A549 (cell line): ENCODE measurements around the gene TNNI3K. TPM values are rescaled to one million over a fixed set of nuclear protein-coding genes. Genes with fewer than 3 reads are reported as not detected.

Experiments used
- ATAC-seq, 2 experiments: fragments of 200-7000 bp in 1 of 2; fragments of >200 bp in 1 of 2; cut with Nextera tagmentation in 1 of 2; cut with Tn5 transposase in 1 of 2; 3 replicates each; pipeline versions ENCODE4 v1.8.0 to v1.9.1; 2018 to 2020; ENCODE audit warnings: mild to moderate bottlenecking in 1 of 2, moderate library complexity in 1 of 2
- CTCF ChIA-PET: fragments of 300-600 bp; sonication (Branson Sonifier 250); formaldehyde crosslinking; extraction: SDS; loops from one replicate; lab custom pipeline; 2021; ENCODE audit warnings: antibody characterized with exemption, inconsistent platforms; lab: Yijun Ruan, JAX
- POLR2A ChIA-PET: fragments of 350-600 bp; formaldehyde crosslinking; extraction: SDS; loops from one replicate; lab custom pipeline; 2021; ENCODE audit warnings: antibody characterized with exemption, inconsistent platforms; lab: Yijun Ruan, JAX
- DNase-seq, 2 experiments: peaks; one replicate each; pipeline versions ENCODE4 v3.0.0 to v3.0.0-alpha.2; 2011 to 2016; ENCODE audit warnings: low read depth in 1 of 2, low spot score in 1 of 2
- FAIRE-seq: peaks from 2 replicates; lab custom pipeline; 2011; peaks lifted over from hg19 to GRCh38; lab: Jason Lieb, UNC
- H3K27ac ChIP-seq, 2 experiments: fragments of >200 bp; sonication (Bioruptor Twin); formaldehyde crosslinking; 3 replicates each; pipeline ENCODE4 v1.5.1; 2016 to 2017
- H3K4me1 ChIP-seq: fragments of >200 bp; sonication (Bioruptor Twin); formaldehyde crosslinking; 3 replicates; pipeline ENCODE4 v1.6.1; 2016
- H3K4me2 ChIP-seq: fragments of >200 bp; sonication (Bioruptor Twin); formaldehyde crosslinking; 3 replicates; pipeline ENCODE4 v1.6.1; 2016
- H3K4me3 ChIP-seq: fragments of >200 bp; sonication (Bioruptor Twin); formaldehyde crosslinking; 3 replicates; pipeline ENCODE4 v1.5.1; 2016
- H3K9me3 ChIP-seq: fragments of >200 bp; sonication (Bioruptor Twin); formaldehyde crosslinking; 3 replicates; pipeline ENCODE4 v1.6.1; 2016
- BHLHE40 ChIP-seq: IDR thresholded peaks from 2 replicates; pipeline ENCODE4 v1.6.1; 2012; ENCODE audit warnings: low read depth, low read length, inconsistent platforms
- CBX2 ChIP-seq: fragments of 200-600 bp; sonication (generic); IDR thresholded peaks from 2 replicates; pipeline ENCODE4 v1.6.1; 2016; ENCODE audit warnings: low read depth, mild to moderate bottlenecking, borderline replicate concordance
- CEBPB ChIP-seq, 2 experiments: fragments of >200 bp in 1 of 2; sonication (Bioruptor Twin) in 1 of 2; formaldehyde crosslinking in 1 of 2; IDR thresholded peaks; 2 replicates each; pipeline ENCODE4 v1.6.1; 2012 to 2016
- ESRRA ChIP-seq: fragments of 150-350 bp; IDR thresholded peaks from 2 replicates; pipeline ENCODE4 v1.6.1; 2014; ENCODE audit warnings: mild to moderate bottlenecking, low read length, borderline replicate concordance
- FOSL2 ChIP-seq, 2 experiments: fragments of 450-650 bp in 1 of 2; fragments of >200 bp in 1 of 2; sonication (Bioruptor Twin) in 1 of 2; formaldehyde crosslinking; IDR thresholded peaks; 2 replicates each; pipeline versions ENCODE4 v1.5.0 to v1.6.1; 2016 to 2020; ENCODE audit warnings: mild to moderate bottlenecking in 1 of 2, moderate library complexity in 1 of 2
- HOXB13 ChIP-seq: fragments of 250-450 bp; sonication (Bioruptor Pico); IDR thresholded peaks from 2 replicates; pipeline ENCODE4 v1.5.0; 2020; ENCODE audit warnings: low read depth, mild to moderate bottlenecking, moderate library complexity
- JUN ChIP-seq, 2 experiments: fragments of >200 bp; sonication (Bioruptor Twin); formaldehyde crosslinking; IDR thresholded peaks; 2 replicates in 1 of 2; 3 replicates in 1 of 2; pipeline ENCODE4 v1.6.1; 2016 to 2017
- MAFK ChIP-seq: fragments of 450-650 bp; IDR thresholded peaks from 2 replicates; pipeline ENCODE4 v1.6.1; 2014; ENCODE audit not compliant: partially characterized antibody
- MYC ChIP-seq: IDR thresholded peaks from 2 replicates; pipeline ENCODE4 v1.6.1; 2012; ENCODE audit warnings: mild to moderate bottlenecking, inconsistent platforms, low read length, improper control_type of control experiment, borderline replicate concordance
- PBX3 ChIP-seq: IDR thresholded peaks from 2 replicates; pipeline ENCODE4 v1.6.1; 2012
- POLR2AphosphoS2 ChIP-seq: conservative IDR thresholded peaks from 2 replicates; pipeline ENCODE4 v1.6.1; 2012; ENCODE audit warnings: low read length, improper control_type of control experiment, inconsistent platforms
- RAD21 ChIP-seq, 2 experiments: fragments of >200 bp in 1 of 2; sonication (Bioruptor Twin) in 1 of 2; formaldehyde crosslinking in 1 of 2; IDR thresholded peaks in 1 of 2; conservative IDR thresholded peaks in 1 of 2; 2 replicates in 1 of 2; 3 replicates in 1 of 2; pipeline ENCODE4 v1.6.1; 2012 to 2018; ENCODE audit warnings: inconsistent platforms in 1 of 2
- REST ChIP-seq: fragments of 200-600 bp; sonication (generic); IDR thresholded peaks from 2 replicates; pipeline ENCODE4 v1.6.1; 2016; ENCODE audit warnings: antibody characterized with exemption, mild to moderate bottlenecking, moderate library complexity
- RFX5 ChIP-seq: fragments of 450-650 bp; IDR thresholded peaks from 2 replicates; pipeline ENCODE4 v1.7.1; 2014; ENCODE audit warnings: antibody characterized with exemption, mild to moderate bottlenecking, moderate library complexity
- SMC3 ChIP-seq: fragments of >200 bp; sonication (Bioruptor Twin); formaldehyde crosslinking; IDR thresholded peaks from 3 replicates; pipeline ENCODE4 v1.6.1; 2018; ENCODE audit warnings: inconsistent platforms
- TFCP2L1 ChIP-seq: fragments of 250-450 bp; sonication (Bioruptor Pico); IDR thresholded peaks from 2 replicates; pipeline ENCODE4 v1.5.0; 2021; ENCODE audit warnings: mild to moderate bottlenecking
- USF2 ChIP-seq: fragments of 450-650 bp; IDR thresholded peaks from 2 replicates; pipeline ENCODE4 v1.6.1; 2014; ENCODE audit warnings: antibody characterized with exemption
- ZFP36 ChIP-seq: fragments of 450-650 bp; IDR thresholded peaks from 2 replicates; pipeline ENCODE4 v1.6.1; 2014; ENCODE audit warnings: borderline replicate concordance; ENCODE audit not compliant: partially characterized antibody
- ZSCAN20 ChIP-seq: fragments of 250-450 bp; sonication (Bioruptor Pico); IDR thresholded peaks from 2 replicates; pipeline ENCODE4 v1.8.0; 2022; ENCODE audit warnings: mild to moderate bottlenecking, moderate library complexity
- WGBS: methylation state at CpG from one replicate; pipeline ENCODE4 v1.1.6; 2017; ENCODE audit errors: missing lambda C conversion rate; 5-methylcytosine and 5-hydroxymethylcytosine counted together
- polyA plus RNA-seq, 4 experiments: library from polyadenylated mRNA; depleted of rRNA in 3 of 4; stranded (reverse); fragments of >200 nt; fragmentation: RNase III in 1 of 4; extraction: RNeasy Plus Mini Kit Qiagen cat#74134 plus additional on column Dnase treatment in 1 of 4; gene quantifications; 2 replicates in 3 of 4; 3 replicates in 1 of 4; pipeline ENCODE4 v1.2.3, GENCODE V29; 2011 to 2017
- TF ChIP-seq, protein P1 (sequence below): fragments of >200 bp; sonication (Bioruptor Twin); formaldehyde crosslinking; IDR thresholded peaks from 3 replicates; pipeline ENCODE4 v1.5.1; 2016
- TF ChIP-seq, protein P2 (sequence below): fragments of >200 bp; sonication (Bioruptor Twin); formaldehyde crosslinking; IDR thresholded peaks from 3 replicates; pipeline ENCODE4 v1.6.1; 2016

Gene TNNI3K
- polyA plus RNA-seq, 2 of the 4 experiments (the other 2 are of a cell fraction) = 0.67 TPM; not detected in 1

- Histone ChIP-seq H3K4me1 (no peaks in the 10 kb centered on the region), H3K27ac (no peak overlapping the region), H3K9me3 (no peaks in the 10 kb centered on the region), H3K4me3 (no peak overlapping the region), H3K4me2 (no peak overlapping the region)
- TF ChIP-seq MYC (no peak), RFX5 (no peak)
- 56% methylated on average over 3 of the region's 3 CpGs for WGBS
- ATAC-seq (no peak), DNase-seq (no peak), FAIRE-seq (no peak)
- POLR2A ChIA-PET = no interaction called here
- CTCF ChIA-PET = interaction anchor here (1.4 to 2.1 kb wide), 3 partner anchors 10 to 36 kb away, joined by 5 read pairs; no protein-coding TSS in a partner anchor
These were observed 232.7 kb downstream of the TNNI3K start for GRCh38 chr1:74467786-74468377.

- ATAC-seq (0 out of 6 replicates have a peak, but pooled peaks of 1 of the 2 experiments have one; percentile 52), FAIRE-seq (no peak), DNase-seq (peak; percentile 10 to 35)
- Histone ChIP-seq H3K4me3 (no peak overlapping the region), H3K4me2 (no peak overlapping the region), H3K27ac (no peak overlapping the region), H3K4me1 (no peaks in the 10 kb centered on the region), H3K9me3 (no peaks in the 10 kb centered on the region)
- ChIA-PET CTCF (interaction anchor here (1.4 to 2.1 kb wide), 3 partner anchors 8 to 35 kb away, joined by 5 read pairs; no protein-coding TSS in a partner anchor), POLR2A (no interaction called here)
- 2% methylated on average over 2 of the region's 2 CpGs for WGBS
- TF ChIP-seq POLR2AphosphoS2 (no peak), RAD21 (conservative IDR thresholded peaks at IDR 0.05 in 1 of 2, IDR thresholded peaks at IDR 0.05 in 1 of 2) (peak; percentile 58 to 59), SMC3 (peak; percentile 48; the same call in 2 of the 3 replicates), ESRRA (no peak), CBX2 (no peak)
- TF ChIP-seq, protein P1, sequence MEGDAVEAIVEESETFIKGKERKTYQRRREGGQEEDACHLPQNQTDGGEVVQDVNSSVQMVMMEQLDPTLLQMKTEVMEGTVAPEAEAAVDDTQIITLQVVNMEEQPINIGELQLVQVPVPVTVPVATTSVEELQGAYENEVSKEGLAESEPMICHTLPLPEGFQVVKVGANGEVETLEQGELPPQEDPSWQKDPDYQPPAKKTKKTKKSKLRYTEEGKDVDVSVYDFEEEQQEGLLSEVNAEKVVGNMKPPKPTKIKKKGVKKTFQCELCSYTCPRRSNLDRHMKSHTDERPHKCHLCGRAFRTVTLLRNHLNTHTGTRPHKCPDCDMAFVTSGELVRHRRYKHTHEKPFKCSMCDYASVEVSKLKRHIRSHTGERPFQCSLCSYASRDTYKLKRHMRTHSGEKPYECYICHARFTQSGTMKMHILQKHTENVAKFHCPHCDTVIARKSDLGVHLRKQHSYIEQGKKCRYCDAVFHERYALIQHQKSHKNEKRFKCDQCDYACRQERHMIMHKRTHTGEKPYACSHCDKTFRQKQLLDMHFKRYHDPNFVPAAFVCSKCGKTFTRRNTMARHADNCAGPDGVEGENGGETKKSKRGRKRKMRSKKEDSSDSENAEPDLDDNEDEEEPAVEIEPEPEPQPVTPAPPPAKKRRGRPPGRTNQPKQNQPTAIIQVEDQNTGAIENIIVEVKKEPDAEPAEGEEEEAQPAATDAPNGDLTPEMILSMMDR = peak; percentile 50
These were observed 233.9 kb downstream of the TNNI3K start for GRCh38 chr1:74468982-74469603.

- WGBS = 6% methylated on average over 3 of the region's 3 CpGs
- Histone ChIP-seq H3K4me2 (no peak overlapping the region), H3K27ac (no peak overlapping the region), H3K4me1 (no peaks in the 10 kb centered on the region), H3K4me3 (no peak overlapping the region), H3K9me3 (no peaks in the 10 kb centered on the region)
- ATAC-seq (no peak), FAIRE-seq (no peak), DNase-seq (no peak)
- ChIA-PET CTCF (interaction anchor here (1.2 kb wide), 1 partner anchor 264 kb away, joined by 3 read pairs; no protein-coding TSS in a partner anchor), POLR2A (no interaction called here)
- TF ChIP-seq USF2 (no peak), TFCP2L1 (no peak), ZFP36 (no peak), JUN (IDR thresholded peaks at IDR 0.05) (no peak), CEBPB (IDR thresholded peaks at IDR 0.05) (no peak), FOSL2 (IDR thresholded peaks at IDR 0.05) (no peak), FOSL2 (CRISPR knock-in tag; IDR thresholded peaks at IDR 0.05) (no peak), REST (no peak), HOXB13 (CRISPR knock-in tag) (no peak), RAD21 (conservative IDR thresholded peaks at IDR 0.05 in 1 of 2, IDR thresholded peaks at IDR 0.05 in 1 of 2) (no peak), PBX3 (no peak), BHLHE40 (no peak), MAFK (no peak), ZSCAN20 (no peak)
- TF ChIP-seq, protein P2, sequence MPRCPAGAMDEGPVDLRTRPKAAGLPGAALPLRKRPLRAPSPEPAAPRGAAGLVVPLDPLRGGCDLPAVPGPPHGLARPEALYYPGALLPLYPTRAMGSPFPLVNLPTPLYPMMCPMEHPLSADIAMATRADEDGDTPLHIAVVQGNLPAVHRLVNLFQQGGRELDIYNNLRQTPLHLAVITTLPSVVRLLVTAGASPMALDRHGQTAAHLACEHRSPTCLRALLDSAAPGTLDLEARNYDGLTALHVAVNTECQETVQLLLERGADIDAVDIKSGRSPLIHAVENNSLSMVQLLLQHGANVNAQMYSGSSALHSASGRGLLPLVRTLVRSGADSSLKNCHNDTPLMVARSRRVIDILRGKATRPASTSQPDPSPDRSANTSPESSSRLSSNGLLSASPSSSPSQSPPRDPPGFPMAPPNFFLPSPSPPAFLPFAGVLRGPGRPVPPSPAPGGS = no peak
These were observed 235.1 kb downstream of the TNNI3K start for GRCh38 chr1:74470251-74470650.
